Panc1 (cell line): ENCODE measurements around the gene PAFAH1B2.

Source experiments
- POLR2AphosphoS5 ChIP-seq: IDR thresholded peaks from 2 replicates; pipeline ENCODE4 v1.6.1; 2012; ENCODE audit warnings: mild to moderate bottlenecking, low read depth, low read length, moderate library complexity
- SIN3A ChIP-seq: IDR thresholded peaks from 2 replicates; pipeline ENCODE4 v1.6.1; 2012; ENCODE audit warnings: low read depth, mild to moderate bottlenecking, low read length, moderate library complexity, borderline replicate concordance; ENCODE audit not compliant: insufficient read depth
- TCF7L2 ChIP-seq: IDR thresholded peaks from 2 replicates; pipeline ENCODE4 v1.6.1; 2011; ENCODE audit warnings: mild to moderate bottlenecking, low read depth, low read length, inconsistent platforms
- TF ChIP-seq, protein P1 (sequence below), 2 experiments: IDR thresholded peaks; 2 replicates each; pipeline ENCODE4 v1.6.1; 2011 to 2012; ENCODE audit warnings: low read depth in 2 of 2, control low read depth in 1 of 2, low read length in 1 of 2, mild to moderate bottlenecking in 1 of 2, moderate library complexity in 1 of 2; ENCODE audit not compliant: insufficient read depth in 1 of 2
- TF ChIP-seq, protein P2 (sequence below): fragments of 450-650 bp; IDR thresholded peaks from 2 replicates; pipeline ENCODE4 v1.5.1; 2017; ENCODE audit warnings: mild to moderate bottlenecking

GRCh38 chr11:117201658-117202305 is 57.7 kb downstream of the PAFAH1B2 start:
- TF ChIP-seq, protein P1, sequence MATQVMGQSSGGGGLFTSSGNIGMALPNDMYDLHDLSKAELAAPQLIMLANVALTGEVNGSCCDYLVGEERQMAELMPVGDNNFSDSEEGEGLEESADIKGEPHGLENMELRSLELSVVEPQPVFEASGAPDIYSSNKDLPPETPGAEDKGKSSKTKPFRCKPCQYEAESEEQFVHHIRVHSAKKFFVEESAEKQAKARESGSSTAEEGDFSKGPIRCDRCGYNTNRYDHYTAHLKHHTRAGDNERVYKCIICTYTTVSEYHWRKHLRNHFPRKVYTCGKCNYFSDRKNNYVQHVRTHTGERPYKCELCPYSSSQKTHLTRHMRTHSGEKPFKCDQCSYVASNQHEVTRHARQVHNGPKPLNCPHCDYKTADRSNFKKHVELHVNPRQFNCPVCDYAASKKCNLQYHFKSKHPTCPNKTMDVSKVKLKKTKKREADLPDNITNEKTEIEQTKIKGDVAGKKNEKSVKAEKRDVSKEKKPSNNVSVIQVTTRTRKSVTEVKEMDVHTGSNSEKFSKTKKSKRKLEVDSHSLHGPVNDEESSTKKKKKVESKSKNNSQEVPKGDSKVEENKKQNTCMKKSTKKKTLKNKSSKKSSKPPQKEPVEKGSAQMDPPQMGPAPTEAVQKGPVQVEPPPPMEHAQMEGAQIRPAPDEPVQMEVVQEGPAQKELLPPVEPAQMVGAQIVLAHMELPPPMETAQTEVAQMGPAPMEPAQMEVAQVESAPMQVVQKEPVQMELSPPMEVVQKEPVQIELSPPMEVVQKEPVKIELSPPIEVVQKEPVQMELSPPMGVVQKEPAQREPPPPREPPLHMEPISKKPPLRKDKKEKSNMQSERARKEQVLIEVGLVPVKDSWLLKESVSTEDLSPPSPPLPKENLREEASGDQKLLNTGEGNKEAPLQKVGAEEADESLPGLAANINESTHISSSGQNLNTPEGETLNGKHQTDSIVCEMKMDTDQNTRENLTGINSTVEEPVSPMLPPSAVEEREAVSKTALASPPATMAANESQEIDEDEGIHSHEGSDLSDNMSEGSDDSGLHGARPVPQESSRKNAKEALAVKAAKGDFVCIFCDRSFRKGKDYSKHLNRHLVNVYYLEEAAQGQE (IDR thresholded peaks at IDR 0.05; ENCODE audit: insufficient read depth in 1 of 2, low read depth in 2 of 2, low read length in 1 of 2), result no peak
- TF ChIP-seq, protein P2, sequence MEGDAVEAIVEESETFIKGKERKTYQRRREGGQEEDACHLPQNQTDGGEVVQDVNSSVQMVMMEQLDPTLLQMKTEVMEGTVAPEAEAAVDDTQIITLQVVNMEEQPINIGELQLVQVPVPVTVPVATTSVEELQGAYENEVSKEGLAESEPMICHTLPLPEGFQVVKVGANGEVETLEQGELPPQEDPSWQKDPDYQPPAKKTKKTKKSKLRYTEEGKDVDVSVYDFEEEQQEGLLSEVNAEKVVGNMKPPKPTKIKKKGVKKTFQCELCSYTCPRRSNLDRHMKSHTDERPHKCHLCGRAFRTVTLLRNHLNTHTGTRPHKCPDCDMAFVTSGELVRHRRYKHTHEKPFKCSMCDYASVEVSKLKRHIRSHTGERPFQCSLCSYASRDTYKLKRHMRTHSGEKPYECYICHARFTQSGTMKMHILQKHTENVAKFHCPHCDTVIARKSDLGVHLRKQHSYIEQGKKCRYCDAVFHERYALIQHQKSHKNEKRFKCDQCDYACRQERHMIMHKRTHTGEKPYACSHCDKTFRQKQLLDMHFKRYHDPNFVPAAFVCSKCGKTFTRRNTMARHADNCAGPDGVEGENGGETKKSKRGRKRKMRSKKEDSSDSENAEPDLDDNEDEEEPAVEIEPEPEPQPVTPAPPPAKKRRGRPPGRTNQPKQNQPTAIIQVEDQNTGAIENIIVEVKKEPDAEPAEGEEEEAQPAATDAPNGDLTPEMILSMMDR, result no peak
- no peak for TF ChIP-seq POLR2AphosphoS5
- no peak for TF ChIP-seq SIN3A
- no peak for TF ChIP-seq TCF7L2
